Measurements from ENCODE around the gene ABCD1.
"Not testable (repeated sequence)": the region's sequence is repeated elsewhere in the genome, so short reads cannot be mapped to it uniquely, and the experiment has no call there.

Gene ABCD1

DNA sequence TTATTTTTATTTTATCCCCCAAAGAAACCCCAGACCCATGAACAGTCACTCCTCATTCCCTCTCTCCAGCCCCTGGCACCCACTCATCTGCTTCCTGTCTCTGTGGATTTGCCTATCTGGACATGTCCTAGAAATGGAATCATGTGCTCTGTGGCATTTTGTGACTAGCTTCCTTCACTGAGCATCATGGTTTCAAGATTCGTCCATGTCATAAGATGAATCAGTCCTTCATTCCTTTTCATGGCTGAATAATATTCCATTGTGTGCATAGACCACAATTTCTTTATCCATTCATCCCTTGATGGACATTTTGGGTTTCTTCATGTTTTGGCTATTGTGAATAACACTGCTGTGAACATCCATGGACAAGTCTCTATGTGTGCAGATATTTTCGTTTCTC, 10.2 kb downstream of the ABCD1 start:
- DNase-seq: no peak

DNA sequence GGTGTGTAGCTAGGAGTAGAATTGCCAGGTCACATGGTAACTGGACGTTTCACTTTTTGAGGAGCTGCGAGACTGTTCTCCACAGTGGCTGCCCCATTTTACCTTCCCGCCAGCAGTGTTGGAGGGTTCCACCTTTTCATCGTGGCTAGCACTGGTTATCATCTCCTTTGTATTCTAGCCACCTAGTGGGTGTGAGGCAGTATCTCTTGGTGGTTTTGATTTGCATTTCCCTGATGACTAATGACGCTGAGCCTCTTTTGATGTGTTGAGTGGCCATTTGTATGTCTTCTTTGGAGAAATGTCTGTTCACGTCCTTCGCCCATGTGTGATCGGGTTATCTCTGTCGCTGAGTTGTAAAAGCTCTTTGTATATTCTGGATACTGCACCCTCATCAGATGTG, 10.6 kb downstream of the ABCD1 start:
- DNase-seq: no peak

DNA sequence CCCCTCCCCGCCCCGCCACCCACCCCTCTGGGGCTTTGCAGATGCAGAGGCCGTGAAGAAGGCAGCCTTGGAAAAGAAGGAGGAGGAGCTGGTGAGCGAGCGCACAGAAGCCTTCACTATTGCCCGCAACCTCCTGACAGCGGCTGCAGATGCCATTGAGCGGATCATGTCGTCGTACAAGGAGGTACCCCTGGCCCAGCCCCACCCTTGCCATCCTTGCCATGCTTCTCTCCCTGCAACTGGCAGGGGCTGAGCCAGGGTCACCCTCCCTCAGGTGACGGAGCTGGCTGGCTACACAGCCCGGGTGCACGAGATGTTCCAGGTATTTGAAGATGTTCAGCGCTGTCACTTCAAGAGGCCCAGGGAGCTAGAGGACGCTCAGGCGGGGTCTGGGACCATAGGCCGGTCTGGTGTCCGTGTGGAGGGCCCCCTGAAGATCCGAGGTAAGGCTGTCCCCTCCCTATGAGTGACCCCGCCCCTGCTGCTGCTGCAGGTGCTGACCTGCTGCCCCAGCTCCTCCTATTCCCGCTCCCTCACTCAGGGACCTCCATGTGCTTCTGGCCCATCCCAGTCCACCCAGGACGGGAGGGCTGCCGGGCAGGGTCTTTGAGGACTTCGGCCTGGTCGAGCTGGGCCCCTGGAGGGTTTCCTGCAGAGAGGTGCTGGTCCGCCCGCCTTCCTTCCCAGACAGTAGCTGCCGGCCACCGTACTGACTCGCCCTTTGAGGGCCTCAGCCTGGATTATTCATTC, 11.6 kb downstream of the ABCD1 start:
- DNase-seq: no peak

DNA sequence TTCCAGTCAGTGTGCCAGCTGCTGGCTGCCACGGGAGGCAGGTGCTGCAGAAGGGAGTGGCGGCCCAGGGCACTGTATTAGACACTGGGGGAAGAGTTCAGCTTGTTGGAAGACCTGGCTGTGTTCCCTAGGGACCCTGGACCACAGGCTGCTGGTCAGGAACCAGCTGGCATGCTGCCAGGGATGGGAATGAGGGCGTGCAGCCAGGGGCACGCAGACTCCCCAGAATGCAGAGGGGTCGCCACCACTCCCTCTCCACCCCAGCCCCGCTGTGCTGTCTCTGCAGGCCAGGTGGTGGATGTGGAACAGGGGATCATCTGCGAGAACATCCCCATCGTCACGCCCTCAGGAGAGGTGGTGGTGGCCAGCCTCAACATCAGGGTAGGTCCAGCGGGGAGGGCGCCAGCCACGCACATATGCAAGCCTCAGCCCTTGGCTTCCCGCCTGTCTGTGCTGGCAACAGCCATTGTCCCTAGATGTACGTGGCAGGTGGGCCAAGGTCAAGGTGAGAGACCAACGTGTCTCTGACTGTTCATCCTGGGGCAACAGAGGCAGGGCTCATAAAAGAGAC, 12.3 kb downstream of the ABCD1 start:
- no peak for DNase-seq

DNA sequence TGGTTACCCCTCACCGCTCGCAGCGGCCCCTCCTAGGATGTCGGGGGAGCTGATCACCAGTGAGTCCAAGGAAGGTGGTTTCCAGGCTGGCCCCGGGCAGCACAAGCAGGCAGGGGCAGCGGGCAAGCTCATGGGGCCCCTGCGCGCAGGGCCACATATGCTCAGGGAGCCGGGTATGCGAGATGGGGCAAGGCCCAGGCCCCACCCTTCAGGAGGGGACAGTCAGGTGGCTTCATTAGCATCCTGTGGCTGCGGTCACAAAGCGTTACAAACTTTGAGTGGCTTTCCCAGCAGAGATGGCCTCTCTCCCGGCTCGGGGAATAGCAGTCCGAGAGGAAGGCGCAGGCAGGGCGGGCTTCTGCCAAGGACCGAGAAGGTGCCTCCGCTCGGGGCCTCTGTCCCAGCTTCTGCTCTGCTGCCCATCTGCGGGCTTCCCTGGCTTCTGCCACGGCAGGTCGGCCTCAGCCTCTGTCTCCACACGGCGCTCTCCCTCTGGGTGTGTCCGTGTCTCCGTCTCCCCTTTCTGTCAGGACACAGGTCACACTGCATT, 13.5 kb downstream of the ABCD1 start:
- DNase-seq: no peak

DNA sequence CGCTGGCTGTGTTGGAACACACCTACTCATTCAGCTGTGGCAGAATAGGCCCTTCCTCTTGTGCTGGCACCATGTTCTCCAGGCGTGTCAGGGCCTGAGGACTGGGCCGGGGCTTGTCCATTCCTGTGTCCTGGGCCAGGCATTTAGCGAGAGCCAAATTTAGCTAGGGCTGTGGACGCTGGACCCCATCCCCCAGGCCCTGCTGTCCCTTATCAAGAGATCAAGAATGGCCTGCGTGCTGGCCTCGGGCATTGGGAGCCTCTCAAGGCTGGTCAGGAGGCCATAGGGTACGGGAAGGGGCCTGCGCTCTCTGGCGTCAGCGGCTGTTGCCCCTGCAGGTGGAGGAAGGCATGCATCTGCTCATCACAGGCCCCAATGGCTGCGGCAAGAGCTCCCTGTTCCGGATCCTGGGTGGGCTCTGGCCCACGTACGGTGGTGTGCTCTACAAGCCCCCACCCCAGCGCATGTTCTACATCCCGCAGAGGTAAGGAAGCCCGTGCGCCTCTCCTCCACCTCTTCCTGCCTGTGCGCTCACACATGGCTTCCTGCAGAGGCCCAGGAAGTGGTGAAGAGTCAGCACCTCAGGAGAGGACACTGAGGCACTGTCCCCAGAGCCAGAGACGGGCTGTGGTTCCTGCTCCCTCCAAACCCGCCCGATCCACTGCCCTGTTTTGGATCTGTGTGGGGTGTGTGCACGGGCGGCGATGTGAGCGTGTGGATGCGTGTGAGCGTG, 15.3 kb downstream of the ABCD1 start:
- no peak for DNase-seq

DNA sequence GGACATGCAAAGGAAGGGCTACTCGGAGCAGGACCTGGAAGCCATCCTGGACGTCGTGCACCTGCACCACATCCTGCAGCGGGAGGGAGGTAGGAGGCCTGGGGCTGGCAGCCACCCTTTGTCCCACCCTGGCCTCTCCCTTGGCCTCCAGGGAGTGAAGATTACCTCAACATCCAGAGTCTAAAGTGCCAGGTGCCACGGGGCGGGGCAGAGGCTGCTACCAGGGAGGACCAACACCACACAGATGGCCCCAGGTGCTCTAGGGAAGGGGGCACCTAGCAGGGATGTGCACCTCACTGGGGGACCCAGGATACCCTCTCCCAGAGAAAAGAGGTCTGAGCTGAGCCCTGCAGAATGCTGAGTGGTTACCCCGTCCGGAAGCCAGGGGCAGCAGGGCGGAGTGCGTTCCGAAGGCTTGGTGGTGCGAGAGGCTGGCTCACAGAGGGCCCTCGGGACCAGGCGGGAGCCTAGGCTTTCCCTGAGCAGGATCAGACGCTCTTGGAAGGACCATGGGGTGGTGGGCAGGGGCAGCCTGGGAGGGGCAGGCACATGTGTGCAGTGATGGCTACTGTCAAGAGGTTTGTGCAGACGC, 16.1 kb downstream of the ABCD1 start:
- no peak for DNase-seq

DNA sequence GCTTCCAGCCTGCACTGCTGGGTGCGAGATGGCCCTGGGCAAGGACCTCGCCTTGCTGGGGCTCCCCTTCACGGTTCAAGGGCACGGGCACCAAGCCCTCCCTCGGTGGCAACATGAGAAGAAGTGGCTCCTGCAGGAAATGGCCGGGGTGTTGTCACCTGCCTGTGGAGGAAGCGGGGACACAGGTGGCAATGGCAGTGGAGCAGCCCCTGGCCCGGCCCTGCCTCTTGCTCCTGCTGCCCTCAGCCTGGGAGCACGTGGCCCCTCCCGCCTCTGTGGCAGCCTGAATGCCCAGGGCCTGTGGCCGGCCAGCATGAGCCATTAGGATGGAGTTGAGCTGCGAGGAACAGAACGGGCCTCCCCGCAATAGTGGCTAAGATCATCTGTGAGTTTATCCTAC, 16.8 kb downstream of the ABCD1 start:
- DNase-seq: no peak

DNA sequence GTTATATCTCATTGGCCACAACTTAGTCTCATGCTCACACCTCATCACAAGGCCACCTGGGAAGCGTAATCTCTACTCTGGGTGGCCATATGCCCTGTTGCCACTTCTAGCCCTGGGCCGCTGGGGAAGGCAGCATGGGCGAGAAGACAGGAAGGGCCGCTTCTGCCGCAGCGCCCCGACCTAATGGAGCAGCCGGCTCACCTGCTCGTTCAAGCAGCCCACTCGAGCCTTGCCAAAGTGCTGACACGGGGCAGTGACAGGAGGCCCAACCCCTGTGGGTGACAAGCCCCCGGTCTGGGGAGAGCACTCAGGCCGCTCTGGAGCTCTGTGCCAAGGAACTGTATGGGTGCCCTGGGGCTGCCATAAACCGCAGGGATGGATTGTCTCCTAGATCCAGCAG, 17.5 kb downstream of the ABCD1 start:
- not testable (repeated sequence) for DNase-seq

DNA sequence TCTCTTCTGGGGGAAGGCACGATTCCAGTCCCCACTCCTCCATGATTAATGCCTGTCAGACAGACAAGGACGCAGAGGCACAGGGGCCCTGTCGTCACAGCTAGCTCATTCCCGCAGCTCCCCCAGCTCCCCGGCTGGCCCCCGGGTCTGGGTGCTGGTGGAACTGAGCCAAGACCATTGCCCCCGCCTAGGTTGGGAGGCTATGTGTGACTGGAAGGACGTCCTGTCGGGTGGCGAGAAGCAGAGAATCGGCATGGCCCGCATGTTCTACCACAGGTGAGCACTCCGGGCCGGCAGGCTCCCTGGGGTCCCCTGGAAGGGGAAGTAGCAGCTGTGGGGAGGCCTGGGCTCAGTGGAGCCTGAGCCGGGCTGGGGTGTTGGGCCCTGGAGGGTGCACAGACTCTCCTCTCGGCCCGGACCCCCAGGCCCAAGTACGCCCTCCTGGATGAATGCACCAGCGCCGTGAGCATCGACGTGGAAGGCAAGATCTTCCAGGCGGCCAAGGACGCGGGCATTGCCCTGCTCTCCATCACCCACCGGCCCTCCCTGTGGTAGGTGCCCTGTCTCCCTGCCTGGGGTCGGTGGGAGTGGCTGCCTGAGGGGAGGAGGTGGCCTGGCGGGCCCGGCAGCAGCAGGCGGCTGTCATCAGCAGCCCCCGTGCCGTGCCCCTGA, 18.3 kb downstream of the ABCD1 start:
- DNase-seq: not testable (repeated sequence)

DNA sequence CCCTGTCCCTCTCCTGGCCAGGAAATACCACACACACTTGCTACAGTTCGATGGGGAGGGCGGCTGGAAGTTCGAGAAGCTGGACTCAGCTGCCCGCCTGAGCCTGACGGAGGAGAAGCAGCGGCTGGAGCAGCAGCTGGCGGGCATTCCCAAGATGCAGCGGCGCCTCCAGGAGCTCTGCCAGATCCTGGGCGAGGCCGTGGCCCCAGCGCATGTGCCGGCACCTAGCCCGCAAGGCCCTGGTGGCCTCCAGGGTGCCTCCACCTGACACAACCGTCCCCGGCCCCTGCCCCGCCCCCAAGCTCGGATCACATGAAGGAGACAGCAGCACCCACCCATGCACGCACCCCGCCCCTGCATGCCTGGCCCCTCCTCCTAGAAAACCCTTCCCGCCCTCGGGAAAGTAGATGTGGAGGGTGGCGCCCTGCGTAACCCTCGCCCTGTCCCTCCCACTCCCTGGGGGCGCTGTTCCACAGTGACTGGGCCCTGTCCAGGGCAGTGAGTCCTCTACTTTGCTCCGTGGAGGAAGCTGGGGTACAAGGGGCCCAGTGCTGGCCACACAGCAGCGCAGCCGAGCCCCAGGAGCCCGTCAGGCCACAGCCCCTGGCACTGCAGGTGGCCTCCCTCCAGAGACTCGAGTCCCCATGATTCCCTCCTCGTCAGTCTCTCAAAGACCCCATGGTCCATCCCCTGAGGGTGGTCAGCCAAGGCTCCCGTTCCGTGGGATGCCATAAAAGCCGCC, 19.0 kb downstream of the ABCD1 start:
- DNase-seq: not testable (repeated sequence)

DNA sequence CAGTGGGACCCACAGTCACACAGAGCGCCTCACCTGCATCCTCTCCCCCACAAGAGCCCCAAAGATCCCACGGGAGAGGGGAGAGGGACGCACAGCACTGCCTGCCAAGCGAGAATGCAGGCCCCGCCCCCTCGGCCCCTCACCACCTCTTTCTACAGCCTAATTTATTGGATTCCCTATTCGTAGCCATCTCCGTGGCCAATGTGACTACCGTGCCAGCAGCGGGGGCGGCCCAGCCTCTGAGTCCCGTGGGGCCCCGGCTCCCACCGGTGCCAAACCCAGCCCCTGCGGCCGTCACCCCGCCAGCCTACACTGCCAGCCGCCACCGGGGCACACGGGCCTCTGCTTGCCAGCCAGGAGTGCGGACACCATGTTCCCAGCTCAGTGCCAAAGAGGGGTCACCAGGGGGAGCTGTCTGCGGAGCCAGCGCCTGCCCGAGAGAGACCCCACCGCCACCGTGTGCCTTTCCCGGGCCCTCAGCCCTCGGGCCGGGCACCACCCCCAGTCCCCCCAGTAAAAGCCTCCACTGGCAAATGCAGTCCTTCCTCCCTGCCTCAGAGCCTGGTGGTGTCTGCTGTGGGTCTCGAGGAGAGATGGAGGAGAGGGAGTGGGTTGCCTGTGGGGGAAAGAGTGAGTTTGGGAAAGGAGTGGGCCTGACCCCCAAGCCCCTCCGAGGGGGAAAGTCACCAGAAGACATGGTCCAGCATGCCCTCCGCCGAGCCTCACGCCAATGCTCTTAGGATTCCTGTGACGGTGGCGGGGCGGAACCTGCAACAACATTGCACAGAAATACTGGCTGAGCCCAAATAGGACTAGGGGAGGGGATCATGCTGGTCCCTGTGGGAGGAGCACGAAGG, 19.8 kb downstream of the ABCD1 start:
- DNase-seq: peak in 1 of 14 donors; percentile 25

DNA sequence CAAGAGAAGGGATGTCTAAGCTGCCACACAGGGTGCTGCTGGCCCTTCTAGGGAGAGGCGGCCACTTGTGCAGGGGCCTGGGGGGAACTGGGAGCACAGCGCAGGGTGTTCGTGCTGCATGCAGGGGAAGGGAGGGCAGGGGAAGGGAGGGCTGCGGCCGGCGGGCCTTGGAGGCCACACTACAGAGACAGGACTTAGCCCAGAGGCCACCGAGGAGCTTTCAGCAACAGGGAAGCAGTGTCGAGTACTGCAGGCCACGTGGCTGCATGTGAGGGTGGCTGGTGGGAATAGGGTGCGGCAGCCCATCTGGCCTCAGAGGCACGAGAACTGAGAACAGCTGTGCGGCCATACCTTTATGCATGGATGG, 20.4 kb downstream of the ABCD1 start:
- DNase-seq: not testable (repeated sequence)

DNA sequence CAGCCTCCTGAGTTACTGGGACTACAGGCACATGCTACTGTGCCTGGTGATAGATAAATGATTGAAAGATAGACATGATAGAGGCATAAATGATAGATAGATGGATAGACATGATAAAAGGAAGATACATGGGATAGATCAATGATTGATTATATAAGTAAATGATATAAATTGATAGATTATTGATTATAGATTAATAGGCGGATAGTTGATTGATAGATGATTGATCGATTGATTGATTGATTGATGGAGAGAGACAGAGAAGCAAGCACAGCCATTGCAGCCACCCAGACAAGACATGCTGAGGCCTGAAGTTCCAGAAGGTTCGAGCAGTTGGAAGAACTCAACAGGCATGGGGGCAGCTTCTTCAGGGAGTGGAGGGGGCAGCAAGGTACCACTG, 21.7 kb downstream of the ABCD1 start:
- DNase-seq: no peak

DNA sequence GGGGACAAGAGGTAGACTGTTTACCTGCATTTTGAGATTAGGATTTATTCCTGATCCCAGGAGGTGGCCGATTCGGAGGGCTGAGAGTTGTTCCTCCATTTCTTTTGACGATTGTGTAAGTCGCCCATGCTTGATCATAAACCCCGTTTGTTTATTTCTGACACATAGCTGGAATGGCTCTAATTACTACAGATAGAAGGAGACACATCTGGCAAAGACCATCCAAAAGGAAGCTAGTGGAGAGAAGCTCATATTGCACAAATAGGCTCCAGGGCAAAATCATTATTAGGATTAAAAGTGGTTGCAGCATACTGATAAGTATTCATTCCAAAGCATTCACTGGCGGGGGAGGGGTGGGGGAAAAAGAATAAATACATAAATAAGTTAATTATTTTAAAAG, 22.3 kb downstream of the ABCD1 start:
- not testable (repeated sequence) for DNase-seq

DNA sequence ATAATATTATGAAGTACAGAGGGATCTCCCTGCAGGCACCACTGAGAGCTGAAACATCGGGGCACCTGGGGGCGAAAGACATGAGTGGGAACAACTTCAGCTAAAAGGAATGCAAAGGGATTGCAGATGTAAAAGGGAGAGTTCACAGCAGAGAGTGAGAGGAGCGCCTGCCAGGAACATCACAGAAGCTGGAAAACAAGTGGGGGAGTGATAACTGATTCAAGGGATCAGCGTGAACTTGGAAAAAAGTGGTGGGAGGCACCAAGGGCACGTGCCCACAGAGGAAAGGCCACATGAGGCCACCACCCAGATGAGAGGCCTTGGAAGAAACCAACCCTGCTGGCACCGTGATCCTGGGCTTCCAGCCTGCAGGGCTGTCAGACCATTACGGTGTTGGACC, 24.4 kb downstream of the ABCD1 start:
- DNase-seq: not testable (repeated sequence)

DNA sequence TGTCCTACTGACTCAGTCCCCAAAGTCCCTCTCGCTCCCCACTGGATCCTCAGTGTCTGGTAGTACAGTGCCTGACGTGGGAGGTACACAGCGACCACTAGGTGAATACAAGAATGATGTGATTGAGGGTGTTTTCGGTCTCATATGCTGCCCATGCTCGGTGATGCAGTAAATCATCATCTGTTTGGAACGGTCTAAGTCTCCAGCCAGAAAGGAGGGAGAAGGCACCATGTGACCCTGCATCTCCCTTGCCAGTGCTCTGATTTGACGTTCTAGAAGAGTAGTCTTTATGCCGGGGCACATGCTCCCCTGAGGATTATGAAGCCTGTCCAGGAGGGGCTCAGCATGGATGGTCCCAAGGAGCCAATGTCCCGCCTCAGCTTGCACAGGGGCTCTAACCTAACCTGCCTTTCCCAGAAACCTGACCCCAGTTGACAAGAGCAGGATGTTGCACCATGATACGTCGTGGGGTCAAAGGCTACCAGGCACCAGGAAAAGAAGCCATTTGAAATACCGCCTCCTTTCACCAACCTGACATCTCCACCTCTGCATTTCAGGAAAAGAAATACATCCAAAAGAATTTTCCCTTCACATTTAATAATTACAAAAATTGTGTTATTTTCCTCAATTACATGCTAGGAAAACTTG, 25.6 kb downstream of the ABCD1 start:
- peak in 1 of 14 donors; percentile 49 for DNase-seq

DNA sequence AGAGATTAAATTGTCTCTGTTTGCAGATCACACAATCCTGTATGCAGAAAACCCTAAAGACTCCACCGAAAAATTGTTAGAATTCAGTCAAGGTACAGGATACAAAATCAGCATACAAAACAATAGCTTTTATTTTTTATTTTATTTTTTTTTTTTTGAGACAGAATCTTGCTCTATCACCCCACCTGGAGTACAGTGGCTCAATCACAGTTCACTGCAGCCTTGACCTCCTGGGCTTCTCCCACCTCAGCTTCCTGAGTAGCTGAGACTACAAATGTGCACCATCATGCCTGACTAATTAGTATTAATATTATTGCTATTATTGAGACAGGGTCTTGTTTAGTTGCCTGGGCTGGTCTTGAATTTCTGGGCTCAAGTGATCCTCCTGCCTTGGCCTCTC, 30.5 kb downstream of the ABCD1 start:
- DNase-seq: no peak

DNA sequence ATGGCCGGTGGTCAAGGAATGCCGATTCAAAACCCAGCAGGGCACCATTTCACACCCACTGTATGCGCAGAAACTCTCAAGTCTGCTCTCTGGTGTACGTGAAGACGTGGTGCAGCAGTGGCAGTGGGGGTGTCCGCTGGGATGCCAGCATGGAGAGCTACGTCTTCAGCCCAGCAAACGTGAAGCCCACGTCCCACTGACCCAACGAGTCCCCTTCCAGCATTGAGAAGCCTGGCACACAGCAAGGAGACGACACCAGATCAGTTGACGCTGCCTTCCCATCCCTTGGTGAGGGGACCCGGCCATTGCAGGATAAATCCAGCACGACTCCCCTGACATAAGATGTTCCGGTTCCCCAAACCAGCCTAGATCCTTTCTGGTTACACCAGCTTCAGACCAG, 37.2 kb downstream of the ABCD1 start:
- DNase-seq: no peak

DNA sequence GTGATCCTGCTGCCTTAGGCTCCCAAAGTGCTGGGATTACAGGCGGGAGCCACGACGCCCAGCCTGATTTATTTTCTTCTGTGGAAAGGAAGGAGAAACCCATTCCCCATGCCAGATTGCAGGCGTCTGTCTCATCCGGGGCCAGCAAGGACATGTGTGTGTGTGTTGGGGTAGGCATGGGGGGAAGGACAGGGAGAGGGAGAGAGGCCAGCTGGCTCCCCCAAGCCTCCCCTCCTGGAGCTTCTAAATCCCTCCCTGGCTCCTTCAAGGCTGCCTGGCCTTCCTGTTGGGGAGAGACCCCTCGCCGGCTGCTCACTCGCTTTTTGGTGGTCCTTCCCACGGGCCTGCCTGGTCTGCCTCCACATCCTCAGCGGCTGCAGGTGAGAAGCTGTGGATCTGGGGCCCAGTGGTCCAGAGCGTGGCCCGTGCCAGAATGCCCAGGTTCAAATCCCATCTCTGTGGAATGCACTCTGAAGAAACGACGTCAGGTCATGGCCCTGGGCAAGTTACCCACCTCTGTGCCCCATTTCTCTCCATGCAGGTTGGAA, 38.0 kb downstream of the ABCD1 start:
- DNase-seq: no peak

Data from C1 segment of cervical spinal cord (tissue), 14 donors.